Left ventricle myocardium inferior (tissue), 1 donor: Measurements from ENCODE around the gene TRPM2. TPM values are rescaled to one million over a fixed set of nuclear protein-coding genes. Genes with fewer than 3 reads are reported as not detected.

Source experiments
- DNase-seq: peaks from one replicate; pipeline ENCODE4 v3.0.0-alpha.2; 2020
- H3K27ac ChIP-seq: fragments of 200-600 bp; replicated peaks from 2 replicates; pipeline ENCODE4 v1.8.0; 2021
- H3K27me3 ChIP-seq: fragments of 200-600 bp; 2 replicates; pipeline ENCODE4 v1.8.0; 2021; ENCODE audit warnings: low read depth
- H3K36me3 ChIP-seq: fragments of 200-600 bp; 2 replicates; pipeline ENCODE4 v1.8.0; 2021
- H3K4me1 ChIP-seq: fragments of 200-600 bp; 2 replicates; pipeline ENCODE4 v1.8.0; 2021
- H3K4me3 ChIP-seq: fragments of 200-600 bp; 2 replicates; pipeline ENCODE4 v1.8.0; 2021; ENCODE audit warnings: mild to moderate bottlenecking, moderate library complexity
- H3K9me3 ChIP-seq: fragments of 200-600 bp; replicated peaks from 2 replicates; pipeline ENCODE4 v1.8.0; 2021
- intact Hi-C: fragments of 100-400 bp; cut with micrococcal nuclease; formaldehyde crosslinking; loops from one replicate; pipeline ENCODE4 v1.11.0; 2022
- total RNA-seq: library from RNA; stranded (reverse); fragmentation: NEBNext Ultra II Directional; extraction: Animal tissue kit (Norgen Biotek cat#: 25700); gene quantifications from one replicate; pipeline ENCODE4 v1.2.1, GENCODE V29; 2021
- TF ChIP-seq, protein P1 (sequence below): fragments of 200-600 bp; IDR thresholded peaks from 2 replicates; pipeline ENCODE4 v1.8.0; 2021; ENCODE audit warnings: antibody characterized with exemption, mild to moderate bottlenecking, borderline replicate concordance
- donor health status: DM: no; HTN: yes; CAD: no; lungs with severe emphysema.

Gene TRPM2
- total RNA-seq, 1 donor from 2014 or later, result 1.8 TPM

DNA sequence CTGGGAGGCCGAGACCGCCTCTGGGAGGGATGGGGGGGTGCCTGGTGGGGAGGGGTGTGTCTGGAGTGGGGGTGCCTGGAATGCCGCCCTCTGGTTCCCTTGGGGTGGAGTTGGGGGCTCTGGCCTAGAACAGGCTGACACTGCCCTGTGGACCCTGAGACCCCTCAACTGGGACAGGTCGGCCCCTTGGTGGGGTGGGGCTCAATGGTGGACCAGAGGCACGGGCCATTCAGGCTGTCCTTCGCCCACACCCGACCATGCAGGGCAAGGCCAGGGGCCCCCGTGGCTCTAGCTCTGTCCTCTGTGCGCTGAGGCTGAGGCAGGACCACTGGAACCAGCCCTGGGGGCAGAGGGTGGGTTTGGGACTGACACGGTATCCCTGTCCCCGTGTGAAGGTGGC, 38.9 kb upstream of the TRPM2 start:
- Histone ChIP-seq H3K36me3 (peaks cover 94% of the 10 kb centered on the region), H3K9me3 (no peaks in the 10 kb centered on the region), H3K27me3 (no peaks in the 10 kb centered on the region), H3K4me3 (no peak overlapping the region), H3K27ac (no peak overlapping the region), H3K4me1 (no peaks in the 10 kb centered on the region)
- intact Hi-C loops, result no loop called here
- DNase-seq, result no peak
- TF ChIP-seq, protein P1, sequence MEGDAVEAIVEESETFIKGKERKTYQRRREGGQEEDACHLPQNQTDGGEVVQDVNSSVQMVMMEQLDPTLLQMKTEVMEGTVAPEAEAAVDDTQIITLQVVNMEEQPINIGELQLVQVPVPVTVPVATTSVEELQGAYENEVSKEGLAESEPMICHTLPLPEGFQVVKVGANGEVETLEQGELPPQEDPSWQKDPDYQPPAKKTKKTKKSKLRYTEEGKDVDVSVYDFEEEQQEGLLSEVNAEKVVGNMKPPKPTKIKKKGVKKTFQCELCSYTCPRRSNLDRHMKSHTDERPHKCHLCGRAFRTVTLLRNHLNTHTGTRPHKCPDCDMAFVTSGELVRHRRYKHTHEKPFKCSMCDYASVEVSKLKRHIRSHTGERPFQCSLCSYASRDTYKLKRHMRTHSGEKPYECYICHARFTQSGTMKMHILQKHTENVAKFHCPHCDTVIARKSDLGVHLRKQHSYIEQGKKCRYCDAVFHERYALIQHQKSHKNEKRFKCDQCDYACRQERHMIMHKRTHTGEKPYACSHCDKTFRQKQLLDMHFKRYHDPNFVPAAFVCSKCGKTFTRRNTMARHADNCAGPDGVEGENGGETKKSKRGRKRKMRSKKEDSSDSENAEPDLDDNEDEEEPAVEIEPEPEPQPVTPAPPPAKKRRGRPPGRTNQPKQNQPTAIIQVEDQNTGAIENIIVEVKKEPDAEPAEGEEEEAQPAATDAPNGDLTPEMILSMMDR, result no peak

DNA sequence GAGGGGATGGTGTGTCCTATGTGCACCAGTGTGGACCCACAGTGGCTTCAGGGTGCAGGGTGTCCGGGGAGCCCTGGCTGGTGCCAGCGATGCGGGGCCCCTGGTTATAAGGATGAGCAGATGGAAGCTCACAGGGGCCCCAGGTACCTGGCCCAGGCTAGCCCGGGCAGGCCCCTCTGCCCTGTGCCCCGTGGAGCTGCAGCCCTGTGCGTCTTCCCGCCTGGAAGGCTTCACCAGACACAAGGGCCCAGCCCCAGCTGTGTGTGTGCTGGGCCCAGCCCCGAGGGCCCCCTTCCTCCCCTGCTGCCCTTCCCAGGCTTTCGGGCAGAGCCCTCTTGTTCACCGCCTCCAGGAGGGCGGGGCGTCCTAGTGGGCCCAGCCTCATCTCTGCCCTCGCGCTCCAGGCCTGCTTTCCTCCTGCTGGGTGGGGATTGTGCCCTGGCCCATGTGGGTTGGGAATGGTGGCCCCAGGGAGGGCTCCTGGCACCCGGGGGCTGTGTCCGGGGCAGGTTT, 37.7 kb upstream of the TRPM2 start:
- no peak for DNase-seq
- no peak overlapping the region for H3K4me3 ChIP-seq
- H3K4me1 ChIP-seq, result no peaks in the 10 kb centered on the region
- TF ChIP-seq, protein P1, result no peak
- intact Hi-C loops, result no loop called here
- no peaks in the 10 kb centered on the region for H3K27me3 ChIP-seq
- H3K36me3 ChIP-seq, result peaks cover 93% of the 10 kb centered on the region
- H3K27ac ChIP-seq, result no peak overlapping the region
- H3K9me3 ChIP-seq, result no peaks in the 10 kb centered on the region

- intact Hi-C loops, result no loop called here
- TF ChIP-seq, protein P1, result no peak
- no peaks in the 10 kb centered on the region for H3K4me1 ChIP-seq
- no peak for DNase-seq
- no peaks in the 10 kb centered on the region for H3K27me3 ChIP-seq
- H3K36me3 ChIP-seq, result peaks cover 92% of the 10 kb centered on the region
- no peak overlapping the region for H3K4me3 ChIP-seq
- no peak overlapping the region for H3K27ac ChIP-seq
- no peaks in the 10 kb centered on the region for H3K9me3 ChIP-seq
Observed at GRCh38 chr21:44316277-44316900, 37.0 kb upstream of the TRPM2 start.

GRCh38 chr21:44317241-44317782, 36.1 kb upstream of the TRPM2 start:
- Histone ChIP-seq H3K36me3 (peaks cover 92% of the 10 kb centered on the region), H3K4me1 (no peaks in the 10 kb centered on the region), H3K27me3 (no peaks in the 10 kb centered on the region), H3K27ac (no peak overlapping the region), H3K4me3 (no peak overlapping the region), H3K9me3 (no peaks in the 10 kb centered on the region)
- DNase-seq, result no peak
- TF ChIP-seq, protein P1, result no peak
- intact Hi-C loops, result no loop called here

GRCh38 chr21:44317871-44318270, 35.5 kb upstream of the TRPM2 start:
- no peaks in the 10 kb centered on the region for H3K4me1 ChIP-seq
- H3K9me3 ChIP-seq, result no peaks in the 10 kb centered on the region
- TF ChIP-seq, protein P1, result no peak
- H3K27ac ChIP-seq, result no peak overlapping the region
- H3K4me3 ChIP-seq, result no peak overlapping the region
- intact Hi-C loops, result no loop called here
- DNase-seq, result no peak
- peaks cover 92% of the 10 kb centered on the region for H3K36me3 ChIP-seq
- no peaks in the 10 kb centered on the region for H3K27me3 ChIP-seq
